ENCODE measurements around the gene STOX2. TPM values are rescaled to one million over a fixed set of nuclear protein-coding genes. Genes with fewer than 3 reads are reported as not detected.

Gene STOX2
- total RNA-seq, 1 donor from 2014 or later: 4.4 TPM

- TF ChIP-seq CTCF (IDR thresholded peaks at IDR 0.05; ENCODE audit: insufficient read depth, low read length, poor library complexity, severe bottlenecking): no peak
- Histone ChIP-seq H3K4me3 (ENCODE audit: low read depth, low read length) (no peak overlapping the region), H3K27me3 (ENCODE audit: control insufficient read depth, insufficient read depth, low read length) (no peaks in the 10 kb centered on the region), H3K36me3 (ENCODE audit: control insufficient read depth, insufficient read depth, low read length) (no peaks in the 10 kb centered on the region)
- no peak for DNase-seq (ENCODE audit: low read depth)
These were observed 14.0 kb downstream of the STOX2 start for GRCh38 chr4:183919141-183919540.

- no peak for TF ChIP-seq CTCF (IDR thresholded peaks at IDR 0.05; ENCODE audit: insufficient read depth, low read length, poor library complexity, severe bottlenecking)
- DNase-seq (ENCODE audit: low read depth): no peak
- H3K27me3 ChIP-seq (ENCODE audit: control insufficient read depth, insufficient read depth, low read length): no peaks in the 10 kb centered on the region
- no peaks in the 10 kb centered on the region for H3K36me3 ChIP-seq (ENCODE audit: control insufficient read depth, insufficient read depth, low read length)
- H3K4me3 ChIP-seq (ENCODE audit: low read depth, low read length): no peak overlapping the region
These were observed 15.4 kb downstream of the STOX2 start for GRCh38 chr4:183920512-183920911.

- H3K36me3 ChIP-seq (ENCODE audit: control insufficient read depth, insufficient read depth, low read length): no peaks in the 10 kb centered on the region
- no peak for TF ChIP-seq CTCF (IDR thresholded peaks at IDR 0.05; ENCODE audit: insufficient read depth, low read length, poor library complexity, severe bottlenecking)
- no peak overlapping the region for H3K4me3 ChIP-seq (ENCODE audit: low read depth, low read length)
- no peak for DNase-seq (ENCODE audit: low read depth)
- no peaks in the 10 kb centered on the region for H3K27me3 ChIP-seq (ENCODE audit: control insufficient read depth, insufficient read depth, low read length)
These were observed 16.2 kb downstream of the STOX2 start for GRCh38 chr4:183921335-183921734.

- no peak for TF ChIP-seq CTCF (IDR thresholded peaks at IDR 0.05; ENCODE audit: insufficient read depth, low read length, poor library complexity, severe bottlenecking)
- Histone ChIP-seq H3K4me3 (ENCODE audit: low read depth, low read length) (no peak overlapping the region), H3K36me3 (ENCODE audit: control insufficient read depth, insufficient read depth, low read length) (no peaks in the 10 kb centered on the region), H3K27me3 (ENCODE audit: control insufficient read depth, insufficient read depth, low read length) (no peaks in the 10 kb centered on the region)
- no peak for DNase-seq (ENCODE audit: low read depth)
These were observed 19.4 kb downstream of the STOX2 start for GRCh38 chr4:183924362-183925044.

GRCh38 chr4:183926950-183927349 is 21.8 kb downstream of the STOX2 start:
- DNase-seq (ENCODE audit: low read depth): no peak
- H3K27me3 ChIP-seq (ENCODE audit: control insufficient read depth, insufficient read depth, low read length): no peaks in the 10 kb centered on the region
- H3K36me3 ChIP-seq (ENCODE audit: control insufficient read depth, insufficient read depth, low read length): no peaks in the 10 kb centered on the region
- no peak for TF ChIP-seq CTCF (IDR thresholded peaks at IDR 0.05; ENCODE audit: insufficient read depth, low read length, poor library complexity, severe bottlenecking)
- H3K4me3 ChIP-seq (ENCODE audit: low read depth, low read length): no peak overlapping the region

GRCh38 chr4:183932576-183932975 is 27.5 kb downstream of the STOX2 start:
- Histone ChIP-seq H3K4me3 (ENCODE audit: low read depth, low read length) (no peak overlapping the region), H3K36me3 (ENCODE audit: control insufficient read depth, insufficient read depth, low read length) (no peaks in the 10 kb centered on the region), H3K27me3 (ENCODE audit: control insufficient read depth, insufficient read depth, low read length) (no peaks in the 10 kb centered on the region)
- no peak for DNase-seq (ENCODE audit: low read depth)
- TF ChIP-seq CTCF (IDR thresholded peaks at IDR 0.05; ENCODE audit: insufficient read depth, low read length, poor library complexity, severe bottlenecking): no peak
